Renal pelvis (tissue), 4 donors: ENCODE measurements around the gene SPATA25. TPM values are rescaled to one million over a fixed set of nuclear protein-coding genes. Genes with fewer than 3 reads are reported as not detected.

Source experiments
- DNase-seq: peaks from one replicate; pipeline ENCODE4 v3.0.0-alpha.2; 2013
- polyA plus RNA-seq, 3 donors: library from polyadenylated mRNA; unstranded; fragments of 120-200 nt; gene quantifications; one replicate each; pipeline ENCODE4 v1.2.1, GENCODE V29; 2013; ENCODE audit not compliant: insufficient read length in 3 of 3

SPATA25 gene
- polyA plus RNA-seq, 3 donors, result 3.5 to 9.4 (median 8.2) TPM

GRCh38 chr20:45867819-45868176 is 19.6 kb downstream of the SPATA25 start:
- no peak for DNase-seq

- DNase-seq, result no peak
These were observed 20.1 kb downstream of the SPATA25 start for GRCh38 chr20:45867136-45867818.

GRCh38 chr20:45866454-45866853 is 21.0 kb downstream of the SPATA25 start:
- no peak for DNase-seq

- no peak for DNase-seq
These were observed 23.6 kb downstream of the SPATA25 start for GRCh38 chr20:45863543-45864470.

- no peak for DNase-seq
These were observed 26.0 kb downstream of the SPATA25 start for GRCh38 chr20:45861221-45862075.

GRCh38 chr20:45860560-45861220 is 26.7 kb downstream of the SPATA25 start:
- no peak for DNase-seq

- DNase-seq, result peak; percentile 52
These were observed 27.5 kb downstream of the SPATA25 start for GRCh38 chr20:45859916-45860315.

GRCh38 chr20:45857882-45858216 is 29.6 kb downstream of the SPATA25 start:
- no peak for DNase-seq

- peak; percentile 100 for DNase-seq
These were observed 30.1 kb downstream of the SPATA25 start, which contains the start of the genes ACOT8 and ZSWIM3 for GRCh38 chr20:45857114-45857881. Gene ACOT8 (minus strand): TSS chr20:45857392. CDS start chr20:45857315, 77 bp downstream. Gene ZSWIM3 (plus strand): TSS chr20:45857614. CDS start chr20:45857826, 212 bp downstream.

- DNase-seq, result no peak
These were observed 33.9 kb downstream of the SPATA25 start for GRCh38 chr20:45853484-45853883.

- no peak for DNase-seq
These were observed 35.1 kb downstream of the SPATA25 start for GRCh38 chr20:45852326-45852725.

- DNase-seq, result no peak
These were observed 35.9 kb downstream of the SPATA25 start for GRCh38 chr20:45851501-45851900.

GRCh38 chr20:45850926-45851325 is 36.5 kb downstream of the SPATA25 start:
- no peak for DNase-seq

- no peak for DNase-seq
These were observed 37.2 kb downstream of the SPATA25 start for GRCh38 chr20:45850238-45850637.

GRCh38 chr20:45848969-45849582 is 38.3 kb downstream of the SPATA25 start:
- no peak for DNase-seq

GRCh38 chr20:45848421-45848820 is 39.0 kb downstream of the SPATA25 start:
- DNase-seq, result no peak

GRCh38 chr20:45845452-45845851 is 42.0 kb downstream of the SPATA25 start:
- no peak for DNase-seq

GRCh38 chr20:45843506-45843905 is 43.9 kb downstream of the SPATA25 start:
- no peak for DNase-seq

- DNase-seq, result no peak
These were observed 45.1 kb downstream of the SPATA25 start for GRCh38 chr20:45842169-45842812.
